Stimulated activated CD4-positive, alpha-beta T cell treated with anti-CD3 and anti-CD28 coated beads, TNF-alpha, amount 100 ng/mL, for 1 hour (primary cell): ENCODE measurements around the gene SLC10A7.

Source experiments
- DNase-seq, 3 donors: peaks; one replicate each; pipeline ENCODE4 v3.0.0-alpha.2; 2020; ENCODE audit warnings: low read depth in 3 of 3, low spot score in 1 of 3

SLC10A7 gene

DNA sequence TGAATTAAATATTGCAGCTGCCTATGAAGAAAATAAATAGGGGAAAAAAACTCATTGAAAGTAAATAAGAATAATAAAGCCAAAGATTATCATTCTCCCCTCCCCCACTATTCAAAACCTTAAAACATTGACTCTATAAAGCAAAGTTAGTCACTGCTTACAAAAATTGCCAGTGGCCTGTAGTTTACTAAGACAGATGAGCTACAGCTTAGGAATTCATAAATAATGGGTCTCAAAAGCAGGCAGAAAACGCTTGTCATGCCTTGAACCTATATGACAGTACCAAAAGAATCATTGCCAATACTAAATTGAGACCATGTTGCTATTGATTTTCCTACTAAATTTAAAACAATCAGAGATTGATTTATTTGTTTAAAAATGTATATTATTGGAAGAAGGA, 78.9 kb downstream of the SLC10A7 start:
- no peak for DNase-seq

GRCh38 chr4:146439999-146440398, 81.7 kb downstream of the SLC10A7 start:
- no peak for DNase-seq

- no peak for DNase-seq
These were observed 82.3 kb downstream of the SLC10A7 start for GRCh38 chr4:146439437-146439836.

DNA sequence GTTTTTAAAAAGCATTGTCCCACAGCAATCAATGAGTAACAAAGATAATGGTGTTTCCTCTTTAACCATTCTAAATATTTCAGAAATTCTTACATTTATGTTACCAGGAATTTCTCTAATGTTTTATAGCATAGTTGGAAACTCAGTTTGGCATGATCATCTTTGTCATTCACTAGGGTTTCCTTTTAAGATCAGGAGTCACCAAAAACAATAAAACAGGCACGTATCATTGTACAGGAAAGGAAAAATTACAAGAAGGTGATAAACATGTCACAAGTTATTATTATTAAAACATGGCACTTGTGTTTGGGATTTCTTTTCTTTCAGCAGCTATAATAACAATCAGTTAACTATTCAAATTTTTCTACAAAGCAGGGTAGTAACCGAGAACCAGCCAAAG, 84.0 kb downstream of the SLC10A7 start:
- no peak for DNase-seq

GRCh38 chr4:146436423-146437162, 85.1 kb downstream of the SLC10A7 start:
- no peak for DNase-seq

DNA sequence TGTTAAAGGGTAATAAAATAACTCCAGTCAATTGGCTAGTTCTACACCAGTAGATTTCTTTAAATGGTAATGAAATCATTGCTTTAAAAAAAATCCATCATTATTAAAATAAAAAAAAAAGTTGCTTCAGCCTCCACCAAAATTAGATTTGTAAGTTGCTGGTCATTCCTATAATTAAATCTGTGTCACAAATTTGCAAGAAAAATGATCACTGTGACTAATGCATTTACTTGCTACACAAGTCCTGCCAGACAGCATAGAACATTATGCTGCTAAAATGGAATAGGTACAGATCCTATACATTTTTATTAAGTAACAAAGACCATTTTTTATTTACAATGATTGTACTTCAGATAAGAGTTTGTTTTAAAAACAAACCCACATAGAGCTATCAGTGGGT, 85.8 kb downstream of the SLC10A7 start:
- no peak for DNase-seq

DNA sequence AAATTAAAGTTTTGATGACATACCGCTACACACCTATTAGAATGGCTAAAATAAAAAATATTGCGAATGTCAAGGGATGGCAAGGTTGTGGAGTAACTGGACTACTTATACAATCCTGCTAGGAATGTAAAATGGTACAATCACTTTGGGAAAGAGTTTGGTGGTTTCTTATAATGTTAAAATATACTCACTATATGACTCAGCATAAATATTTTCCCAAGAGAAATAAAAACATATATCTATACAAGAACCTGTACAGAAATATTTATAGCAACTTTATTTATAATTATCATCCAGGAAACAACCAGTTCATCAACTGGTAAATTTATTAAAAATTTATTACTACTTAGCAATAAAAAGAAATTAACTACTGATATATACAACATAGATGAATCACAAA, 89.7 kb downstream of the SLC10A7 start:
- no peak for DNase-seq

GRCh38 chr4:146428298-146428697, 93.4 kb downstream of the SLC10A7 start:
- DNase-seq = no peak

DNA sequence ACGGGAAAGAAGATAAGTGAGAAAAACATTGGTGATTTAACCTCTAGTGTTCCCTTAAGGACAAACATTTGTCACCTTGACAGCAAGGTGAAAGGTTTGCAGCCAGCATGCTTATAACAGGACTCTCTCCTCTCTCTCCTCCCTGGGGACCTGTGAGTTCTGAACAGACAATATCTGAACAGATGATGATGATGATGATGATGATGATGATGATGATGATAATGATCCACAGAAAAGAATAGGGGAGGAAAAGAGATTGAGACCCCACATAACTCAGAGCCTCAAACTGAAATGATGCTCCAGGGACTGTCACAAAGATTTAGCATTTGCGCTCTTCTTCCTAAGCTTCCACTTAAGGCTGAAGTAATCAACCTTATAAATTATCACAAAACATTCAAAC, 103.9 kb downstream of the SLC10A7 start:
- DNase-seq = no peak

- DNase-seq = no peak
These were observed 105.9 kb downstream of the SLC10A7 start for GRCh38 chr4:146415829-146416228.

- no peak for DNase-seq
These were observed 114.1 kb downstream of the SLC10A7 start for GRCh38 chr4:146407669-146408084.

DNA sequence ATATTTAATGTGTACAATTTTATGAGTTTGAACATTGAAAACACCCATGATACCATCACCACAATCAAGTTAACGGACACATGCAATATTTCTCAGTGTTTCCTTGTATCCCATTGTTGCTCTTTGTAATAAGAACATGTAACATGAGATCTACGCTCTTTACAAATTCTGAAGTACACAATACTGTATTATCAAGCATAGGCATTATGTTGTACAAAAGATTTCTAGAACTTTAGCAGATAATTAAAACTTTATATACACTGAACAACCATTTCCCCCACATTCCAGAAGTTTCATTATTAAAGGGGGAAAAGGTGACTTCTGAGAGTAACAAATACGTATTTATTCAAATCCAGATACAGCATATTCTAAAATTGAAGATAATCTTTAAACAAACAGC, 114.5 kb downstream of the SLC10A7 start:
- no peak for DNase-seq

GRCh38 chr4:146401274-146401673, 120.5 kb downstream of the SLC10A7 start:
- DNase-seq = no peak

- DNase-seq = no peak
These were observed 122.8 kb downstream of the SLC10A7 start for GRCh38 chr4:146398896-146399445.

DNA sequence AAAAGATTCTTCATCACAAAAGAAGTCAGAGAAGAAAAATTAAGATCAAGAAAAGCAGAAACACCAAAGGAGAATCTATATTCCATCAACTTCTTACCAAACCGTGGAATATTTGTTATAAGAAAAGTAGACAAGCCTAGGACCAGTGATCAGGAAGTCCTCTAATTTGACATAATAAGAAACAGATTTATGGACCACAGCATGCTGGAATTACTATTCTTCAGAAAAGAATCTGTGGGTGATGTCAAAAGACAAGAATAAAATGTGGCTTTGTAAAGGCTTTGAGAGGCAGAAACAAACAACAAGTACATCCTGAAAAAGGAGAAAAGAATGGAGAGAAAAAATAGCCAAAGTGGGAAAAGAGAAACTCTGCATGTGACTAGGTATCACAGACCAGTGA, 123.3 kb downstream of the SLC10A7 start:
- no peak for DNase-seq

DNA sequence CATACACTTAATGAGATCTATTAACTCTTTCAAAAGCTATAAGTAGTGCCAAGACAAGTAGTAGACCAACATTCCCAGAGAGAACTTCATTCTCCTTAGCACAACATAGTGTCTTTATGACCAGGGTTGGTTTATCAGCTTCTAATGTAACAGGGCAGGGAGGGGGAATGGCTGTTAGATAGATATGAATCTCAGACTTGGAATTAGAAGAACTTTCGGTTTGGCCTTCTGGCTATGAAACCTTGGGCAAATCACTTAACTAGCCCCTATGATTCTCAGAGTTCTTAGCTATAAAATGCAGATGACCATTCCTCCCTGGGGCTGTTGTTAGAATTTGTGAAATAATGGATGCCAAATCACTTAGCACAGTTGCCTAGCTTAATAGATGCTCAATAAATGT, 132.2 kb downstream of the SLC10A7 start:
- no peak for DNase-seq

DNA sequence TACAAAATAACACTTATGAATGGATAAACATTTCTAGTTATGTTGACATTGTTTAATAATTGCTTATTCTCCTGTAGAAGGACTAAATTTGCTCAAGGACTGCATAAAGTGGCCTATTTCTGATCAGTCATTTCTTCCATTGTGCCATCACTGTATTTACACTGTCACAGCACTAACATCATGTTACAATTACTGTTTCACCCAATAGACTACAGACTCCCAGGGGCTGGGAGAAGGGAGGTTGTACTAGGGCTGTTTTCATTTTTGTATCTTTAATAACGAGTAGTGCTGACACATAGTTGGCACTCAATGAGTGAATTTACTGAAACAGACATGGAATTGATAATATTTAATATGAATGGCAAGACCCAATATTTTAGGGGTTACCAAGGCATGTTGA, 139.5 kb downstream of the SLC10A7 start:
- DNase-seq = no peak

- DNase-seq = no peak
These were observed 140.4 kb downstream of the SLC10A7 start for GRCh38 chr4:146381263-146381872.

GRCh38 chr4:146379744-146380143, 142.0 kb downstream of the SLC10A7 start:
- DNase-seq = no peak

DNA sequence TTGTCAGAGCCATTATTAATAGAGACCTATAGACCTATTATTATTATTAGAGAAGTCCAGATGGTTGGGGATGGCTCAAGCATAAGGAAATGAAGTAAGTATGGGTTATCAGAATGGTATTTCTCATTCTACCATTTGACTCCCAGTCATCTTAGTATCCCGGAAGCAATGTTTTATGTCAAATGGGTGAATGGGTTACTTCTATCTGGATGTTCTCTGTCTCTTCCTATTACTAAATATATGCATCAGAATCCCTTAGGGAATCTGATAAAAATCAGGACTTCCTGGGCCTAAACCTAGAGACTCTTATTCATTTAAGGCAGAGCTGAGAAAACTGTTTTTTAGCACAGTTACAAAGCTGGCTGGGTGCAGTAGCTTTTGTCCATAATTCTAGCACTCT, 149.9 kb downstream of the SLC10A7 start:
- no peak for DNase-seq

- DNase-seq = no peak
These were observed 150.9 kb downstream of the SLC10A7 start for GRCh38 chr4:146370841-146371240.

- no peak for DNase-seq
These were observed 152.3 kb downstream of the SLC10A7 start for GRCh38 chr4:146369446-146369845.

DNA sequence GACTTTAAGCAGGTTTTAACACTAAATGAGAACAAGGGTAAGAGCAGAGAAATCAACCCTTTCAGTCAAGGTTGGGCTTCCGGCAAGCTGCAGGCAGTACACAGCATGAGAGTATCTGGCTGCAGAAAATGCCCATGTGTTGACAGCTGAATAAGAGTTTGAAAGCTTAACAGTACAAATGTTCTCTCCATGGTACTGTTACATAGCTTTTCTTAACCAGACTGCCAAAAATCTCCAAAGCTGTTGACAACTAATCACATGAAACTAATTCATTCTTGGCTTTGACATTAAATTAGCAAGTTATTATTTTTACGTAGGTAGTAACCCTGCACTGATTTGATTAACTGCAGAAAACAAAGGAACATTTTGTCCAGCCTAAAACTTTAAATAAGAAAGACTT, 153.5 kb downstream of the SLC10A7 start:
- DNase-seq = no peak
